HG03066 (cell line): ENCODE measurements around the gene MRTO4.
"Not testable (repeated sequence)": the region's sequence is repeated elsewhere in the genome, so short reads cannot be mapped to it uniquely, and the experiment has no call there.

Experiments used
- ATAC-seq: cut with Tn5 transposase; IDR thresholded peaks from one replicate; pipeline ENCODE4 v1.9.1; 2021; ENCODE audit warnings: low read depth; ENCODE audit not compliant: unreplicated experiment

The MRTO4 gene

GRCh38 chr1:19269427-19270342 lies 18.1 kb downstream of the MRTO4 start:
- ATAC-seq, result not testable (repeated sequence)

GRCh38 chr1:19270343-19270730 lies 18.7 kb downstream of the MRTO4 start:
- ATAC-seq, result not testable (repeated sequence)

- ATAC-seq, result no peak
Measured at GRCh38 chr1:19272064-19272463, 20.5 kb downstream of the MRTO4 start.

- no peak for ATAC-seq
Measured at GRCh38 chr1:19273106-19273843, 21.7 kb downstream of the MRTO4 start.

- not testable (repeated sequence) for ATAC-seq
Measured at GRCh38 chr1:19273844-19274531, 22.4 kb downstream of the MRTO4 start.

GRCh38 chr1:19274636-19275035 lies 23.0 kb downstream of the MRTO4 start:
- no peak for ATAC-seq

- no peak for ATAC-seq
Measured at GRCh38 chr1:19283891-19284290, 32.3 kb downstream of the MRTO4 start.

GRCh38 chr1:19284881-19285280 lies 33.3 kb downstream of the MRTO4 start:
- ATAC-seq, result no peak

GRCh38 chr1:19285366-19285765 lies 33.8 kb downstream of the MRTO4 start:
- ATAC-seq, result not testable (repeated sequence)

GRCh38 chr1:19285807-19286206 lies 34.2 kb downstream of the MRTO4 start:
- ATAC-seq, result not testable (repeated sequence)

GRCh38 chr1:19287436-19288185 lies 36.0 kb downstream of the MRTO4 start:
- no peak for ATAC-seq

- not testable (repeated sequence) for ATAC-seq
Measured at GRCh38 chr1:19288324-19289241, 37.0 kb downstream of the MRTO4 start, which contains the start of gene AKR7A3. AKR7A3 (minus strand) TSS chr1:19288770; CDS start chr1:19288709, 61 bp downstream.

- no peak for ATAC-seq
Measured at GRCh38 chr1:19289244-19289643, 37.6 kb downstream of the MRTO4 start.

- ATAC-seq, result no peak
Measured at GRCh38 chr1:19294638-19295037, 43.0 kb downstream of the MRTO4 start.

GRCh38 chr1:19300211-19300610 lies 48.6 kb downstream of the MRTO4 start:
- no peak for ATAC-seq

- not testable (repeated sequence) for ATAC-seq
Measured at GRCh38 chr1:19304081-19304480, 52.5 kb downstream of the MRTO4 start.

- ATAC-seq, result no peak
Measured at GRCh38 chr1:19305880-19306279, 54.3 kb downstream of the MRTO4 start.

GRCh38 chr1:19306941-19307340 lies 55.3 kb downstream of the MRTO4 start:
- no peak for ATAC-seq
